Uterus (tissue), 4 donors: ENCODE measurements around the gene GCK. TPM values are rescaled to one million over a fixed set of nuclear protein-coding genes. Genes with fewer than 3 reads are reported as not detected.
"Not testable (repeated sequence)": the region's sequence is repeated elsewhere in the genome, so short reads cannot be mapped to it uniquely, and the experiment has no call there.

ENCODE experiments used
- DNase-seq, 2 donors: peaks; one replicate each; pipeline ENCODE4 v3.0.0-alpha.2; 2019 to 2020
- H3K27ac ChIP-seq, 2 donors: fragments of 200-600 bp; sonication (generic); 1 replicate in 1 of 2; 2 replicates in 1 of 2; pipeline ENCODE4 v1.5.1; 2016 to 2018
- H3K27me3 ChIP-seq, 2 donors: fragments of 200-600 bp; sonication (generic); one replicate each; pipeline ENCODE4 v1.5.1; 2018 to 2019; ENCODE audit warnings: control low read depth in 1 of 2
- H3K36me3 ChIP-seq, 2 donors: fragments of 200-600 bp; sonication (generic); one replicate each; pipeline ENCODE4 v1.5.1; 2019; ENCODE audit warnings: control low read depth in 1 of 2
- H3K4me1 ChIP-seq, 2 donors: fragments of 200-600 bp; sonication (generic); one replicate each; pipeline ENCODE4 v1.5.1; 2018 to 2019; ENCODE audit warnings: control low read depth in 1 of 2
- H3K4me3 ChIP-seq, 2 donors: fragments of 200-600 bp; sonication (generic); 1 replicate in 1 of 2; 2 replicates in 1 of 2; pipeline ENCODE4 v1.5.1; 2018 to 2019; ENCODE audit warnings: mild to moderate bottlenecking in 1 of 2
- H3K9me3 ChIP-seq, 2 donors: fragments of 200-600 bp; sonication (generic); one replicate each; pipeline ENCODE4 v1.5.1; 2019; ENCODE audit warnings: control low read depth in 1 of 2
- POLR2A ChIP-seq, 2 donors: fragments of 450-650 bp; IDR thresholded peaks; one replicate each; pipeline ENCODE4 v1.6.1; 2016; ENCODE audit warnings: antibody characterized with exemption in 2 of 2, mild to moderate bottlenecking in 1 of 2, moderate library complexity in 1 of 2
- intact Hi-C: fragments of 100-400 bp; cut with DNase I; formaldehyde crosslinking; loops from one replicate; pipeline ENCODE4 v1.15.1; 2023; ENCODE audit warnings: low total_unique reads
- total RNA-seq, 4 donors: library from RNA; depleted of rRNA in 3 of 4; stranded (reverse); fragments of >200 nt in 3 of 4; gene quantifications; one replicate each; pipeline versions ENCODE4 v1.1.0 to v1.2.4, GENCODE V29; 2014 to 2023
- TF ChIP-seq, protein P1 (sequence below), 4 experiments: fragments of 200-600 bp in 2 of 4; fragments of 450-650 bp in 2 of 4; sonication (generic) in 2 of 4; IDR thresholded peaks; one replicate each; pipeline ENCODE4 v1.5.1; 2016 to 2019; ENCODE audit warnings: antibody characterized with exemption in 4 of 4, mild to moderate bottlenecking in 2 of 4, moderate library complexity in 1 of 4
- donor health status: DM: yes; HTN: yes; CAD: no.

The GCK gene
- total RNA-seq, 4 donors from 2014 or later = 0.29 to 2.6 (median 1.8) TPM; not detected in 1

DNA sequence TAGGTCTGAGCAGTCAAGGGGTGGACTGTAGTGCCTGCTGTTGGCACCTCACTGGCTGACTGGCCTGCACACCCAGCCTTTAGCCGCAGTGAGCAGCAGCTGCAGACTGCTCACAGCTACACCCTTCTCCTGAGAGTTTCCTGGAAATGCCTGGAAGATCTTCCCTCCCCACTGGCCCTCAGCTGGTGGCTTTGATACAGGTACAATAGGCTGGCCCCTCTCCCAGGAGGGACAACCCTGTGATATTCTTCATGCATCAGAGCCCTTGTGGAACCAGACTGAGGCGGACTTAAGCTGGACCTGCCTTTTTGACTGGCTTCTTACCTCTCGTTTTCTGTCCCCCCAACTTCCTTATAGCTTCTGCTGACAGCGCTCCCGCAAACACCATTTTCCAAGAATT is 6.4 kb downstream of the GCK start:
- Histone ChIP-seq H3K27me3 (no peaks in the 10 kb centered on the region), H3K9me3 (peaks cover 0 to 3% of the 10 kb centered on the region in 2 donors), H3K4me1 (no peaks in the 10 kb centered on the region), H3K4me3 (no peak overlapping the region), H3K36me3 (no peaks in the 10 kb centered on the region), H3K27ac (no peak overlapping the region)
- no peak for TF ChIP-seq POLR2A (IDR thresholded peaks at IDR 0.05)
- TF ChIP-seq, protein P1, sequence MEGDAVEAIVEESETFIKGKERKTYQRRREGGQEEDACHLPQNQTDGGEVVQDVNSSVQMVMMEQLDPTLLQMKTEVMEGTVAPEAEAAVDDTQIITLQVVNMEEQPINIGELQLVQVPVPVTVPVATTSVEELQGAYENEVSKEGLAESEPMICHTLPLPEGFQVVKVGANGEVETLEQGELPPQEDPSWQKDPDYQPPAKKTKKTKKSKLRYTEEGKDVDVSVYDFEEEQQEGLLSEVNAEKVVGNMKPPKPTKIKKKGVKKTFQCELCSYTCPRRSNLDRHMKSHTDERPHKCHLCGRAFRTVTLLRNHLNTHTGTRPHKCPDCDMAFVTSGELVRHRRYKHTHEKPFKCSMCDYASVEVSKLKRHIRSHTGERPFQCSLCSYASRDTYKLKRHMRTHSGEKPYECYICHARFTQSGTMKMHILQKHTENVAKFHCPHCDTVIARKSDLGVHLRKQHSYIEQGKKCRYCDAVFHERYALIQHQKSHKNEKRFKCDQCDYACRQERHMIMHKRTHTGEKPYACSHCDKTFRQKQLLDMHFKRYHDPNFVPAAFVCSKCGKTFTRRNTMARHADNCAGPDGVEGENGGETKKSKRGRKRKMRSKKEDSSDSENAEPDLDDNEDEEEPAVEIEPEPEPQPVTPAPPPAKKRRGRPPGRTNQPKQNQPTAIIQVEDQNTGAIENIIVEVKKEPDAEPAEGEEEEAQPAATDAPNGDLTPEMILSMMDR (IDR thresholded peaks at IDR 0.05) = no peak
- no peak for DNase-seq
- intact Hi-C loops = no loop called here

DNA sequence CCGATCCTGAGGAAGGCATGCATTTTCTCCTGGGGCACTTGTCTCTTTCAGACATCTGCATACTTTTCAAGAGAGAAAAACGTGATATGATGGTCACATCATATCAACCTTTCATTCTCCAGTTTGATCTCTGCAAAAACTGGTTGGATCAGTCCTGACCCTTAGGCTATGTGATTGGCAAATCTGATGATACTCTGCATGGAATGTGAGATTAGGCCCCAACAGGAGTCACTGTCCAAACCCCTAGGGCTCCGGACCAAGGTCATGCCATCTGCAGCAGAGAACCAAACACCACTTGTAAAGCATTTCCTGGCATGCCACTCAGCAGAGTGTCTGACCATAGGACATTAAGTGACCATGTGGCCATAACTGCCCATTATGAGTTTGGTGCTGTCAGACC is 8.6 kb downstream of the GCK start:
- no peak for TF ChIP-seq POLR2A (IDR thresholded peaks at IDR 0.05)
- TF ChIP-seq, protein P1 (IDR thresholded peaks at IDR 0.05) = no peak
- no peak for DNase-seq
- Histone ChIP-seq H3K27ac (no peak overlapping the region), H3K9me3 (peaks cover 0 to 3% of the 10 kb centered on the region in 2 donors), H3K27me3 (no peaks in the 10 kb centered on the region), H3K4me1 (no peaks in the 10 kb centered on the region), H3K4me3 (no peak overlapping the region), H3K36me3 (no peaks in the 10 kb centered on the region)
- intact Hi-C loops = no loop called here

DNA sequence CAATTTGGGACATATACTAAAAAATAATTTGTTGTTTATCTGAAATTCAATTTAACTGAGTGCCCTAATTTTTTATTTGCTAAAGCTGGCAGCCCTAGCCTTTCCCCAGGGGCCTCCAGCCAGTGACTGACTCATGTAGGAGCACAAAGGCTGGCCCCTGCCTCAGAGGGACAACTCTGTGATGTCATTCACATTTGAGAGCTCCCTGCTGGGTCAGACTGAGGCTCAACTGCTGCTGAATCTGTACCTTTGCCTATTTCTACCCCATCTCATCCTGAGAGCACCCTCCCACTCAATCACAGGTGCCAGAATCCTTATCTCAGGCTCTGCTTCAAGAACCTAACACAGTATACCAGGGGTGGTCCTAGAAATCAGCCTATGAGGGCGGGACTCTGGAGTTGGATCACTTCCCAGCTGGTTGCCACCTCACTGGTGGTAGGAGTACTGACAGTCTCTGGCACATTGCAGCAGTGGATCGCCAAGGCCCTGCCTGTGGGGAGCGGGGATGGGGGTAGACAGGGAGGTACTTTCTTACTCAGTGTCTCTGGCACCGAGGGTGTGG is 11.6 kb downstream of the GCK start:
- Histone ChIP-seq H3K27ac (no peak overlapping the region), H3K27me3 (no peaks in the 10 kb centered on the region), H3K4me3 (no peak overlapping the region), H3K4me1 (no peaks in the 10 kb centered on the region), H3K9me3 (peaks cover 0 to 3% of the 10 kb centered on the region in 2 donors), H3K36me3 (no peaks in the 10 kb centered on the region)
- TF ChIP-seq POLR2A (IDR thresholded peaks at IDR 0.05) = no peak
- TF ChIP-seq, protein P1 (IDR thresholded peaks at IDR 0.05) = no peak
- no peak for DNase-seq
- intact Hi-C loops = no loop called here

DNA sequence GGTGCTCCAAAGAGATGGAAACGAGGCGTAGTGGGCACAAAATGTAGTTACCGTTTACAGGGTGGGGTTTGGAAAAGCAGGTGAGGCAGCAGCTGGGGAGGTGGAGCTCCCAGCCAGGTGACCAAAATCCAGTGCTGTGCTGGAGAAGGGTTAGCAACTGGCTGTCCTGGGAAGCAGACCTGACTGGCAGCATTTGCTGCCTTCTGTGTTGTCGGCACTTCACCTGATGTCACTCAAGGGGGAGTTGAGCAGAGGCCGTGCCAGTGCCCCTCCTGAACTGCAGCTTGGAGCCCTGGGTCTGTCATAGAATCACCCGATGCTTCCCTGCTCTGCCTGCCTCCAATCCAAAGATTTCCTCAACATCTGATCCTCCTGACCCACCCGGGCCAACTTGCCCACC is 12.8 kb downstream of the GCK start:
- intact Hi-C loops = no loop called here
- DNase-seq = no peak

DNA sequence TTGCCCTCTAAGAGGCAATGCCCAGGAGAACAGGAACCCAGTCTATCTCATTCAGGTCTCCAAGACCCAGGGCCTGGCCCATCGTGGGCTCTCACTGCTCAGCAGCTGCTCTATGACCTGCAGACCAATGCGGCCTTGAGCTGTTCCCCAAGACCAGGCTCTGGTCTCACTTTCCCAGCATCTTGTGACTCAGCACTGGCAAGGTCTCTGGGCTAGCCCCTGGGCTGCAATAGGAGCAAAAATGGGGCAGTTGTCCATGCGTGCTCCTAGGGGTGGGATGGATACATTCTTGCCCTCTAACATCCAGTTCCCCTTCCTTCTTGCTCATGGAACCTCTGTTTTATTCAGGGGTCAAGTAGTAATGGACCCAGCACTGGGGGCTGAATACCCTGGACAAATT is 13.5 kb downstream of the GCK start:
- no peaks in the 10 kb centered on the region for H3K36me3 ChIP-seq
- H3K4me1 ChIP-seq = no peaks in the 10 kb centered on the region
- TF ChIP-seq POLR2A (IDR thresholded peaks at IDR 0.05) = no peak
- TF ChIP-seq, protein P1 (IDR thresholded peaks at IDR 0.05) = no peak
- H3K27me3 ChIP-seq = no peaks in the 10 kb centered on the region
- intact Hi-C loops = no loop called here
- H3K27ac ChIP-seq = no peak overlapping the region
- H3K4me3 ChIP-seq = no peak overlapping the region
- H3K9me3 ChIP-seq = no peaks in the 10 kb centered on the region
- DNase-seq = no peak

More for the DNA sequence above, 12.8 kb downstream of the GCK start:
- Histone ChIP-seq H3K27me3 (no peaks in the 10 kb centered on the region), H3K4me3 (no peak overlapping the region), H3K9me3 (no peaks in the 10 kb centered on the region), H3K36me3 (no peaks in the 10 kb centered on the region), H3K27ac (no peak overlapping the region), H3K4me1 (no peaks in the 10 kb centered on the region)
- TF ChIP-seq, protein P1 (IDR thresholded peaks at IDR 0.05) = no peak
- no peak for TF ChIP-seq POLR2A (IDR thresholded peaks at IDR 0.05)

DNA sequence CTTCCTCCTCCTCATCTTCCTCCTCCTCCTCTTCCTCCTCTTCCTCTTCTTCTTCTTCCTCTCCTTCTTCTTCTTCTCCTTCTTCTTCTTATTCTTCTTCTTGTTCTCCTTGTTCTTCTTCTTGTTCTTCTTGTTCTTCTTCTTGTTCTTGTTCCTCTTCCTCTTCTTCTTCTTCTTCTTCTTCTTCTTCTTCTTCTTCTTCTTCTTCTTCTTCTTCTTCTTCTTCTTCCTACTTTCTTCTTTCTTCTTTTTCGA is 14.6 kb downstream of the GCK start:
- H3K27ac ChIP-seq, H3K9me3 ChIP-seq, DNase-seq, H3K27me3 ChIP-seq, H3K4me3 ChIP-seq, intact Hi-C loops, H3K36me3 ChIP-seq, H3K4me1 ChIP-seq: not testable (repeated sequence)
